Measurements from ENCODE around the gene GPR173.

The GPR173 gene

GRCh38 chrX:53049127-53049517 lies 533 bp downstream of the GPR173 start:
- TF ChIP-seq CTCF (IDR thresholded peaks at IDR 0.05; ENCODE audit: insufficient read depth, low read length, missing control alignments), result no peak
- DNase-seq (ENCODE audit: low read depth, low spot score), result no peak
- ChIA-PET POLR2A (no interaction called here), CTCF (no interaction called here)
- H3K4me3 ChIP-seq (ENCODE audit: low read depth, low read length), result peak overlapping the region; percentile 67

GRCh38 chrX:53050841-53051240 lies 2.3 kb downstream of the GPR173 start:
- ChIA-PET CTCF (no interaction called here), POLR2A (no interaction called here)
- no peak for DNase-seq (ENCODE audit: low read depth, low spot score)
- H3K4me3 ChIP-seq (ENCODE audit: low read depth, low read length), result peak overlapping the region; percentile 67
- no peak for TF ChIP-seq CTCF (IDR thresholded peaks at IDR 0.05; ENCODE audit: insufficient read depth, low read length, missing control alignments)

GRCh38 chrX:53055244-53055849 lies 6.8 kb downstream of the GPR173 start:
- ChIA-PET POLR2A (no interaction called here), CTCF (no interaction called here)
- no peak for TF ChIP-seq CTCF (IDR thresholded peaks at IDR 0.05; ENCODE audit: insufficient read depth, low read length, missing control alignments)
- H3K4me3 ChIP-seq (ENCODE audit: low read depth, low read length), result no peak overlapping the region
- no peak for DNase-seq (ENCODE audit: low read depth, low spot score)

- no peak for DNase-seq (ENCODE audit: low read depth, low spot score)
- ChIA-PET POLR2A (no interaction called here), CTCF (interaction anchor here (0.8 kb wide), 1 partner anchor 10 kb away, joined by 3 read pairs; no protein-coding TSS in a partner anchor)
- no peak for TF ChIP-seq CTCF (IDR thresholded peaks at IDR 0.05; ENCODE audit: insufficient read depth, low read length, missing control alignments)
- H3K4me3 ChIP-seq (ENCODE audit: low read depth, low read length), result no peak overlapping the region
These were observed 7.7 kb downstream of the GPR173 start for GRCh38 chrX:53056292-53056691.

GRCh38 chrX:53065104-53065503 lies 16.5 kb downstream of the GPR173 start:
- ChIA-PET POLR2A (interaction anchor here (1.2 kb wide), 1 partner anchor 17 kb away, joined by 3 read pairs; the partner anchor contains the start of gene TSPYL2), CTCF (no interaction called here)
- no peak overlapping the region for H3K4me3 ChIP-seq (ENCODE audit: low read depth, low read length)
- TF ChIP-seq CTCF (IDR thresholded peaks at IDR 0.05; ENCODE audit: insufficient read depth, low read length, missing control alignments), result no peak
- no peak for DNase-seq (ENCODE audit: low read depth, low spot score)

GRCh38 chrX:53071064-53071463 lies 22.5 kb downstream of the GPR173 start:
- TF ChIP-seq CTCF (IDR thresholded peaks at IDR 0.05; ENCODE audit: insufficient read depth, low read length, missing control alignments), result no peak
- no peak for DNase-seq (ENCODE audit: low read depth, low spot score)
- ChIA-PET CTCF (interaction anchor here (0.5 to 2.9 kb wide), 9 partner anchors 8 to 332 kb away, joined by 3 to 23 read pairs (median 3); partner anchors contain the start of genes GPR173 and TSPYL2), POLR2A (no interaction called here)
- no peak overlapping the region for H3K4me3 ChIP-seq (ENCODE audit: low read depth, low read length)

Measured in AG04449 (cell line).